Vagina (tissue), 2 donors: ENCODE results near the gene DNMT1. TPM values are rescaled to one million over a fixed set of nuclear protein-coding genes. Genes with fewer than 3 reads are reported as not detected.

Experiments
- DNase-seq, 2 donors: peaks; one replicate each; pipeline ENCODE4 v3.0.0-alpha.2; 2017; ENCODE audit errors: extremely low spot score in 2 of 2
- H3K27ac ChIP-seq: fragments of 200-600 bp; sonication (generic); one replicate; pipeline ENCODE4 v1.5.1; 2019
- H3K27me3 ChIP-seq: fragments of 200-600 bp; sonication (generic); one replicate; pipeline ENCODE4 v1.5.1; 2019
- H3K36me3 ChIP-seq, 2 donors: fragments of 200-600 bp; sonication (generic); one replicate each; pipeline ENCODE4 v1.5.1; 2017 to 2019
- H3K4me1 ChIP-seq: fragments of 200-600 bp; sonication (generic); one replicate; pipeline ENCODE4 v1.5.1; 2019
- H3K4me3 ChIP-seq, 2 donors: fragments of 200-600 bp; sonication (generic); 1 replicate in 1 of 2; 2 replicates in 1 of 2; pipeline ENCODE4 v1.5.1; 2016 to 2019
- H3K9me3 ChIP-seq: fragments of 200-600 bp; sonication (generic); one replicate; pipeline ENCODE4 v1.5.1; 2019
- POLR2A ChIP-seq, 2 donors: fragments of 450-650 bp; IDR thresholded peaks; one replicate each; pipeline ENCODE4 v1.6.1; 2017; ENCODE audit warnings: antibody characterized with exemption in 2 of 2, mild to moderate bottlenecking in 2 of 2, moderate library complexity in 2 of 2
- POLR2AphosphoS5 ChIP-seq, 2 donors: sonication (generic); formaldehyde crosslinking; IDR thresholded peaks; one replicate each; pipeline ENCODE4 v1.9.0; 2017; ENCODE audit warnings: antibody characterized with exemption in 2 of 2, mild to moderate bottlenecking in 2 of 2, low read depth in 1 of 2; ENCODE audit not compliant: insufficient read depth in 1 of 2
- intact Hi-C: fragments of 100-400 bp; cut with DNase I; formaldehyde crosslinking; loops from one replicate; pipeline ENCODE4 v1.15.1; 2023
- total RNA-seq: library from RNA; depleted of rRNA; stranded (reverse); fragments of >200 nt; gene quantifications from one replicate; pipeline ENCODE4 v1.2.3, GENCODE V29; 2016
- TF ChIP-seq, protein P1 (sequence below), 3 experiments: fragments of 450-650 bp in 2 of 3; fragments of 200-600 bp in 1 of 3; sonication (generic) in 1 of 3; IDR thresholded peaks; one replicate each; pipeline ENCODE4 v1.5.1; 2017 to 2019; ENCODE audit warnings: antibody characterized with exemption in 3 of 3, mild to moderate bottlenecking in 2 of 3, moderate library complexity in 2 of 3

DNMT1 gene
- total RNA-seq, 1 donor from 2014 or later, result 36.8 TPM

DNA sequence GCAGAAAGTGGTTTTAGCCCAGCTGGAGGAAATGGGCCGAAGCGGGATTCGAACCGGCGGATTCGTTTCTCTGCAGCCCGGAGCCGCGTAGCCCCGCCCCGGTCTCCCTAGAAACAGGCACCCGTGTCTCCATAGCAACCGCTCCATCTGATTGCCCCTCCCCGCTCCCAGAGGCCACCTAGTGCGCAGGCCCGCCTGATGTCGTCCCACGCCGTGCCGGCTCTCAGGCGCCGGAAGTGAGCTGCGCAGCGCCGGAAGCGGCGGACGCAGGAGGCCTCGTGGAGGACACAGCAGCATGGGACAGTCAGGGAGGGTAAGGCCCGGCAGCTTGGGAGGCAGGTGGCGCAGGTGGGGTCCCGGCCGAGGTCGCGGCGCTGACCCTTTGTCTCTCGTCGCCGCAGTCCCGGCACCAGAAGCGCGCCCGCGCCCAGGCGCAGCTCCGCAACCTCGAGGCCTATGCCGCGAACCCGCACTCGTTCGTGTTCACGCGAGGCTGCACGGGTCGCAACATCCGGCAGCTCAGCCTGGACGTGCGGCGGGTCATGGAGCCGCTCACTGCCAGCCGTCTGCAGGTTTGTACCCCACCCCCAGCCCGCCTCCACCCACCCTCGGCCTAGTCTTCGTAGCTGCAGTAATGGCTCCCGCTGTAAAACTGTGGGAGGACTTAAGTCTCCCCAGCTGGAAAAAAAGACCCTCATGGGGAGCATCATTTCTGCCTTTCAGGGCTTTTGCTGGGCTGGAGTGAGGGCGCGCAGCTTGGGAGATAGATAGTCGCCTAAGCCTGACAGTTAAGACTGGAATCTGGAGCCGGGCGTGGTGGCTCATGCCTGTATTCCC, 88.4 kb downstream of the DNMT1 start, which contains the start of gene PPAN:
TSS of gene PPAN (plus strand) at position 263 of the 837 bp plus-strand sequence. CDS start at position 296, 33 bp downstream.
- Histone ChIP-seq H3K9me3 (no peaks in the 10 kb centered on the region), H3K36me3 (peaks cover 0 to 39% of the 10 kb centered on the region in 2 donors), H3K27me3 (no peaks in the 10 kb centered on the region), H3K4me1 (peaks cover 21% of the 10 kb centered on the region), H3K27ac (peak within 1 kb of the TSS; percentile 51), H3K4me3 (peak within 1 kb of the TSS; percentile 71 to 89)
- intact Hi-C loops, result no loop called here
- DNase-seq, result peak; percentile 94 to 96
- TF ChIP-seq, protein P1, sequence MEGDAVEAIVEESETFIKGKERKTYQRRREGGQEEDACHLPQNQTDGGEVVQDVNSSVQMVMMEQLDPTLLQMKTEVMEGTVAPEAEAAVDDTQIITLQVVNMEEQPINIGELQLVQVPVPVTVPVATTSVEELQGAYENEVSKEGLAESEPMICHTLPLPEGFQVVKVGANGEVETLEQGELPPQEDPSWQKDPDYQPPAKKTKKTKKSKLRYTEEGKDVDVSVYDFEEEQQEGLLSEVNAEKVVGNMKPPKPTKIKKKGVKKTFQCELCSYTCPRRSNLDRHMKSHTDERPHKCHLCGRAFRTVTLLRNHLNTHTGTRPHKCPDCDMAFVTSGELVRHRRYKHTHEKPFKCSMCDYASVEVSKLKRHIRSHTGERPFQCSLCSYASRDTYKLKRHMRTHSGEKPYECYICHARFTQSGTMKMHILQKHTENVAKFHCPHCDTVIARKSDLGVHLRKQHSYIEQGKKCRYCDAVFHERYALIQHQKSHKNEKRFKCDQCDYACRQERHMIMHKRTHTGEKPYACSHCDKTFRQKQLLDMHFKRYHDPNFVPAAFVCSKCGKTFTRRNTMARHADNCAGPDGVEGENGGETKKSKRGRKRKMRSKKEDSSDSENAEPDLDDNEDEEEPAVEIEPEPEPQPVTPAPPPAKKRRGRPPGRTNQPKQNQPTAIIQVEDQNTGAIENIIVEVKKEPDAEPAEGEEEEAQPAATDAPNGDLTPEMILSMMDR (IDR thresholded peaks at IDR 0.05), result peak in 2 of 3 experiments; percentile 28 to 44
- TF ChIP-seq POLR2A (IDR thresholded peaks at IDR 0.05), result no peak
- peak; percentile 87 to 97 for TF ChIP-seq POLR2AphosphoS5 (IDR thresholded peaks at IDR 0.05; ENCODE audit: insufficient read depth in 1 of 2, low read depth in 1 of 2)

DNA sequence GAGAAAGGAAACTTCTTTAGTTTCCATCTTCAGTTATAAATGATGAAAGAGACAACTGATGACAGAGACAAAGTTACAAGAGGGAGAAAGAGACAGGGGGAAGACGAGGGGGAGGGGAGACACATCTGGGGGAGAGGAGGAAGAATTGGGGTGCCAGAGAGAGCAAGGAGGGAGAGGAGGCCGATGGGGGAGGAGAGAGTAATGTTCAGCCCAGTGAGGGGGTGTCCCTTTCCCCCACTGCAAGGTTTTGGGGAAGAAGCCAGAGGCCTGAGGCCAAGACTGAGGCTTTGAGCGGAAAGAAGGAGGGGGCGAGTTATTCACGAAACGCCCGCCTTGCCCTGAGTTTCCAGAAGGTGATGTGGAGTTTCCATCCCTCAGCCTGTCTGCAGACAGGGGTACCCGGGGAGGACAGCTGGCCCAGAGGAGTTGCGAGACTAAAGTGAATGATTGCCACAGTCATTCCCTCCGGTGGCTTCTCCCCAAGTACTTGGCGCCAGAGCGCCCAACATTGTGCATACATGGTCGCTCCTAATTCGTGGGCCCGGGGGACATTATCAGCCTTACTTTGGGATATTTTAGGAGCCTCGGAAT, 89.1 kb downstream of the DNMT1 start:
- peaks cover 0 to 32% of the 10 kb centered on the region in 2 donors for H3K36me3 ChIP-seq
- TF ChIP-seq POLR2AphosphoS5 (IDR thresholded peaks at IDR 0.05; ENCODE audit: insufficient read depth in 1 of 2, low read depth in 1 of 2), result no peak
- TF ChIP-seq, protein P1 (IDR thresholded peaks at IDR 0.05), result no peak
- TF ChIP-seq POLR2A (IDR thresholded peaks at IDR 0.05), result no peak
- H3K27me3 ChIP-seq, result no peaks in the 10 kb centered on the region
- no peak for DNase-seq
- peak overlapping the region; percentile 44 for H3K27ac ChIP-seq
- peak overlapping the region; percentile 71 to 89 for H3K4me3 ChIP-seq
- intact Hi-C loops, result no loop called here
- no peaks in the 10 kb centered on the region for H3K9me3 ChIP-seq
- peaks cover 21% of the 10 kb centered on the region for H3K4me1 ChIP-seq

DNA sequence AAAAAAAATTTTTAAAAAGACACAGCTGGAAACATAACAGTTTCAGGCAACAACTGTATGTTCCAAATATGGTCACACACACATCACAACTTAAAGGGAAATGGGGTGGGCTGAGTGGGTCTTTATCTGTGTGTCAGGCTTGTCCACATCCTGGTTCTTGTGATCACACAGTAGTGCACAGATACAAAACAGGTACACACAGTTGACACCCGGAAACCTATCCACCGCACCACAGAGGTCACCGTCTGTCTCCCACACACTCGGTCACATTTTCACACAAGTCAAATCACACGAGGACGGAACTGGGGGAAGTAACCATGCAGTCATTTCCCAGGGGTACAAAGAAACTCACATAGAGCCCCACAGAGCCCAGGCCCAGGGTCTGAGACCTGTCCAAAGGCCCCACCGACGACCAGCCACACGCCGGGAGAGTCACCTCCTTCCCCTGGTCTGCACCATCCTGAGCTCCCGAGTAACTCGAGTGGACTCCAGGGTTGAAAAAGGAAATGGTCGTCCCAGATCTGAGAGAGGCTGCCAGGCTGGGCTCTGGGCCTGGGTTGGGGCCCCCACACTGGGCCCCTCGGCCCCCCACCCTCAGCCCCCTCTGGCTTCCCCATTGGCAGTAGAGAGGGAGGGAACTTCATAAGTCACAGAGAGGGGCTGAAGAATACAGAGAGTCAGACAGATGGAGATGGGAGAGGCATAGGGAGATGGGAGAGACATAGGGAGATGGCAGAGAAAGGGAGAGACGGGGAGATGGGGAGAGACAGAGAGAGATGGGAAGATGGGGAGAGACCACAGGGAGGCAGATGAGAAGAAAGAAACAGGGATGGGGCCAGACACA, 89.9 kb downstream of the DNMT1 start:
- intact Hi-C loops, result no loop called here
- TF ChIP-seq POLR2A (IDR thresholded peaks at IDR 0.05) (no peak), POLR2AphosphoS5 (IDR thresholded peaks at IDR 0.05; ENCODE audit: insufficient read depth in 1 of 2, low read depth in 1 of 2) (no peak)
- TF ChIP-seq, protein P1 (IDR thresholded peaks at IDR 0.05), result no peak
- peak overlapping the region; percentile 44 for H3K27ac ChIP-seq
- H3K36me3 ChIP-seq, result peaks cover 0 to 25% of the 10 kb centered on the region in 2 donors
- no peaks in the 10 kb centered on the region for H3K9me3 ChIP-seq
- H3K4me3 ChIP-seq, result no peak overlapping the region
- no peaks in the 10 kb centered on the region for H3K27me3 ChIP-seq
- H3K4me1 ChIP-seq, result peaks cover 21% of the 10 kb centered on the region
- peak; percentile 85 to 90 for DNase-seq

- peaks cover 0 to 17% of the 10 kb centered on the region in 2 donors for H3K36me3 ChIP-seq
- DNase-seq, result no peak
- H3K27me3 ChIP-seq, result no peaks in the 10 kb centered on the region
- TF ChIP-seq, protein P1 (IDR thresholded peaks at IDR 0.05), result no peak
- TF ChIP-seq POLR2A (IDR thresholded peaks at IDR 0.05) (no peak), POLR2AphosphoS5 (IDR thresholded peaks at IDR 0.05; ENCODE audit: insufficient read depth in 1 of 2, low read depth in 1 of 2) (no peak)
- no peak overlapping the region for H3K27ac ChIP-seq
- no peaks in the 10 kb centered on the region for H3K9me3 ChIP-seq
- intact Hi-C loops, result no loop called here
- H3K4me3 ChIP-seq, result no peak overlapping the region
- peaks cover 21% of the 10 kb centered on the region for H3K4me1 ChIP-seq
These were observed 90.6 kb downstream of the DNMT1 start for GRCh38 chr19:10104130-10104513.
